Small intestine (tissue), 7 donors: ENCODE data around the gene OGA. TPM values are rescaled to one million over a fixed set of nuclear protein-coding genes. Genes with fewer than 3 reads are reported as not detected.
A peak's percentile ranks its signal among the peaks of the same experiment; 100 is the strongest.

Experiments
- DNase-seq, 2 donors: peaks; one replicate each; pipeline versions ENCODE4 v3.0.0 to v3.0.0-alpha.2; 2013
- FAIRE-seq: peaks from 2 replicates; lab custom pipeline; 2012; peaks lifted over from hg19 to GRCh38; lab: Jason Lieb, UNC
- H3K27ac ChIP-seq, 3 donors: one replicate each; pipeline ENCODE4 v1.5.1; 2013; ENCODE audit warnings: low read length in 2 of 3, mild to moderate bottlenecking in 2 of 3, control low read depth in 1 of 3, inconsistent platforms in 1 of 3, low read depth in 1 of 3, moderate library complexity in 1 of 3
- H3K27me3 ChIP-seq, 3 donors: one replicate each; pipeline ENCODE4 v1.6.1; 2013; ENCODE audit warnings: low read length in 3 of 3, inconsistent platforms in 1 of 3; ENCODE audit not compliant: control insufficient read depth in 3 of 3, insufficient read depth in 3 of 3
- H3K36me3 ChIP-seq, 3 donors: one replicate each; pipeline ENCODE4 v1.6.1; 2013; ENCODE audit warnings: low read length in 3 of 3, inconsistent platforms in 1 of 3, low read depth in 1 of 3, mild to moderate bottlenecking in 1 of 3, moderate library complexity in 1 of 3; ENCODE audit not compliant: control insufficient read depth in 3 of 3, insufficient read depth in 2 of 3
- H3K4me1 ChIP-seq, 3 donors: one replicate each; pipeline ENCODE4 v1.6.1; 2013; ENCODE audit warnings: low read length in 2 of 3, inconsistent platforms in 1 of 3, low read depth in 1 of 3, mild to moderate bottlenecking in 1 of 3, moderate library complexity in 1 of 3; ENCODE audit not compliant: control insufficient read depth in 3 of 3, insufficient read depth in 2 of 3
- H3K4me3 ChIP-seq, 3 donors: one replicate each; pipeline ENCODE4 v1.5.1; 2013; ENCODE audit warnings: low read length in 3 of 3, control low read depth in 1 of 3, inconsistent platforms in 1 of 3, low read depth in 1 of 3, mild to moderate bottlenecking in 1 of 3, moderate library complexity in 1 of 3
- H3K9me3 ChIP-seq, 2 donors: one replicate each; pipeline ENCODE4 v1.6.1; 2013; ENCODE audit warnings: low read depth in 1 of 2, low read length in 1 of 2; ENCODE audit not compliant: control insufficient read depth in 2 of 2, insufficient read depth in 1 of 2
- whole genome bisulfite sequencing, 3 donors: extraction: QIAGEN DNeasy Blood & Tissue Kit; methylation state at CpG; one replicate each; pipeline ENCODE4 v1.1.7; 2013; 5-methylcytosine and 5-hydroxymethylcytosine counted together
- polyA plus RNA-seq, 4 donors: library from polyadenylated mRNA; stranded (reverse) in 3 of 4; unstranded in 1 of 4; fragments of 200-250 nt in 3 of 4; fragments of 120-200 nt in 1 of 4; gene quantifications; one replicate each; pipeline versions ENCODE4 v1.2.1 to v1.2.3, GENCODE V29; 2013
- donor health status: healthy with polysubstance abuse.
- donor health status: control.
- donor health status: control.
- donor health status: Bipolar disorder and iron deficiency.
- donor health status: healthy.

Gene OGA
- polyA plus RNA-seq, 4 donors: 26.5 to 116 (median 31.3) TPM

DNA sequence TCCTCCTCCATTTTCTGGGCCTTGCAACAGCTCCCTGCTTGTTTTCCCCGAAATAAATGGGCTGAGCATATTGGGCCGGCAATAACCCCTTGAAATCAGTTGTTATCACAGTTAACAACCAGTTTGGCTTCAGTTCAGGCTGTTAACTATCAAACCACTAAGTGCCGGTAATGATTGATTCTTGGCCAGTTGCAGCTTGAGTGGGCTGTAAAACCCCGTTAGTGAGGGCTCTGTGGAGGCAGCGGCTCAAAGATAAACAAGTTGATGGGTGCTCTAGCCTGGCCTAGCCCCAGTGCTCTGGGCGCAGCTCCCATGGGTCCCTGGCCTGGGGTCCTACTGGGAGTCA lies 50.7 kb downstream of the OGA start:
- Histone ChIP-seq H3K4me1 (peaks cover 0 to 12% (median 0%) of the 10 kb centered on the region in 3 donors), H3K36me3 (no peaks in the 10 kb centered on the region), H3K9me3 (no peaks in the 10 kb centered on the region), H3K4me3 (no peak overlapping the region), H3K27ac (no peak overlapping the region), H3K27me3 (peaks cover 5 to 80% (median 35%) of the 10 kb centered on the region in 3 donors)
- DNase-seq: peak in 1 of 2 donors; percentile 17
- 12 to 38% (median 18%) methylated on average over 6 of the region's 6 CpGs for WGBS, 3 donors
- FAIRE-seq: no peak

GRCh38 chr10:101766753-101767599 lies 51.3 kb downstream of the OGA start:
- DNase-seq (no peak), FAIRE-seq (no peak)
- no peaks in the 10 kb centered on the region for H3K9me3 ChIP-seq
- peaks cover 0 to 12% (median 0%) of the 10 kb centered on the region in 3 donors for H3K4me1 ChIP-seq
- H3K27ac ChIP-seq: no peak overlapping the region
- no peaks in the 10 kb centered on the region for H3K36me3 ChIP-seq
- H3K4me3 ChIP-seq: no peak overlapping the region
- H3K27me3 ChIP-seq: peaks cover 5 to 76% (median 29%) of the 10 kb centered on the region in 3 donors
- 24 to 57% (median 49%) methylated on average over 11 to 12 of the region's 12 CpGs for WGBS, 3 donors

DNA sequence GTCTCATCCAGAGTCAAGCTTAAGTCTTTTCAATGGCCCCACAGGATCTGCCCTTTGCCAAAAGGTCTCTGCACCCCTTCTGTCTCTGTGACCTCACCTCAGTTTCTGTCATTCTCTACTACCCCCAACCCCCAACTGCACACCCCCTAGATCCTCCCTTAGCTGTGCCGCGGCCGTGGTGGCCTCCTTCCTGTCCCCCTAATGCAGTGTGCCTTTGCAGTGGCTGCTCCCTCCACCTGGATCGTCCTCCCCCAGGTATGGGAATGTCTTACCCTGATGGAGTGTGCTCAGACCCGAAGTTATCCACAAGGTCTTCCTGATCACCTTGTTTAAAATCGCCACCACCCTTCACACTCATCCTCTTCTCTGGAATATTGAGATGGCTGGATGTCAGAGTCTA lies 51.9 kb downstream of the OGA start:
- H3K27me3 ChIP-seq: peaks cover 5 to 69% (median 25%) of the 10 kb centered on the region in 3 donors
- no peak for FAIRE-seq

GRCh38 chr10:101763141-101763846 lies 55.0 kb downstream of the OGA start:
- FAIRE-seq: no peak
- WGBS, 3 donors: 73 to 87% (median 83%) methylated on average over 10 of the region's 10 CpGs
- no peak overlapping the region for H3K4me3 ChIP-seq

More for the DNA sequence above, 51.9 kb downstream of the OGA start:
- Histone ChIP-seq H3K9me3 (no peaks in the 10 kb centered on the region), H3K27ac (no peak overlapping the region), H3K4me3 (no peak overlapping the region), H3K36me3 (no peaks in the 10 kb centered on the region), H3K4me1 (peaks cover 0 to 12% (median 0%) of the 10 kb centered on the region in 3 donors)
- WGBS, 3 donors: 79 to 83% (median 82%) methylated on average over 6 of the region's 6 CpGs
- no peak for DNase-seq

DNA sequence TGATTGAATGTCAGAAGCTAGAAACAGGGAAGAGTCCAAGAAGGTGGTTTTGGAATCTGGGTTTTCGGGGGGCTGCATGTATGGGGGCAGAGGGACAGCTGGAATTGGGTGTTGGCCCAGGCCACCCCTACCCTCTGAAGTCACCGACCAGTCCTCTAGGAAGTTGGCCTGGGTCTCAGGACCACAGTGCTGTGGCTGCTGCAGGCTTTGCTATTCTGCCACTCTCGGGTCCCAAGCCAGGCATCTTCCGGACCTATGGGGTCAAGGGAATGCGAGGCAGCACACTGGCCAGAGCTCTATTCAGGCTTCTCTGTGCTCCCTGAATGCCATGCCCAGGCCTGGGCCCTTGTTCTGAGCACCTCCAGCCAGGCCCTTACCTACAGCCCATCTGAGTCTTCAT lies 55.5 kb downstream of the OGA start:
- no peak overlapping the region for H3K4me3 ChIP-seq
- 89 to 93% (median 92%) methylated on average over 5 of the region's 5 CpGs for WGBS, 3 donors
- peaks cover 8 to 49% (median 9%) of the 10 kb centered on the region in 3 donors for H3K27me3 ChIP-seq
- H3K36me3 ChIP-seq: no peaks in the 10 kb centered on the region
- H3K27ac ChIP-seq: no peak overlapping the region
- no peak for DNase-seq
- H3K9me3 ChIP-seq: no peaks in the 10 kb centered on the region
- FAIRE-seq: no peak
- H3K4me1 ChIP-seq: peaks cover 0 to 6% (median 0%) of the 10 kb centered on the region in 3 donors

More at GRCh38 chr10:101763141-101763846, 55.0 kb downstream of the OGA start:
- H3K27me3 ChIP-seq: peaks cover 8 to 55% (median 10%) of the 10 kb centered on the region in 3 donors
- DNase-seq: no peak
- H3K4me1 ChIP-seq: peaks cover 0 to 12% (median 0%) of the 10 kb centered on the region in 3 donors
- H3K9me3 ChIP-seq: no peaks in the 10 kb centered on the region
- no peak overlapping the region for H3K27ac ChIP-seq
- no peaks in the 10 kb centered on the region for H3K36me3 ChIP-seq

GRCh38 chr10:101761226-101761625 lies 57.0 kb downstream of the OGA start:
- 58 to 80% (median 64%) methylated on average over 9 of the region's 9 CpGs for WGBS, 3 donors
- Histone ChIP-seq H3K4me3 (no peak overlapping the region), H3K36me3 (no peaks in the 10 kb centered on the region), H3K4me1 (no peaks in the 10 kb centered on the region), H3K27ac (no peak overlapping the region), H3K9me3 (no peaks in the 10 kb centered on the region), H3K27me3 (peaks cover 7 to 42% (median 8%) of the 10 kb centered on the region in 3 donors)
- FAIRE-seq: no peak
- no peak for DNase-seq

DNA sequence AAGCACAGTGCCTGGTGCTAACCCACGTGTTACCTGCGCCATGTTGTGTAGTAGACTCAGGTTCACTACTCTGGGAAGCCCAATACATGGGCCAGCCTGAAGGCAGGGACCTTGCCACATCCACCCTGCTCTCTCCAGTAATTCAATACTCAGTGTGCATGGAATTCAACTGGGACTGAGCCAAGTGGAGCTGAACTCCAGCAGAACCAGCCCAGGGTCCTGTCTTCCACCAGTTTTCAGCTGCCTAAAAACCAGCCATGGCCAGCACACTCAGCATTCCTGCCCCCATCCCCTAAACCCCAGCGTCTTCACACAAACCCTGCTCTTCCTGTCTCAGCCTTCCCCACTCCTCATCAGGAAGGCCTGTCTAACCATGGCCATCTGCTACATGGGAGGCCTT lies 57.7 kb downstream of the OGA start:
- Histone ChIP-seq H3K27ac (no peak overlapping the region), H3K27me3 (peaks cover 7 to 34% (median 8%) of the 10 kb centered on the region in 3 donors), H3K4me1 (no peaks in the 10 kb centered on the region), H3K4me3 (no peak overlapping the region), H3K9me3 (no peaks in the 10 kb centered on the region), H3K36me3 (no peaks in the 10 kb centered on the region)
- no peak for FAIRE-seq
- no peak for DNase-seq
- WGBS, 3 donors: 73 to 88% (median 81%) methylated on average over 3 of the region's 3 CpGs
